Omental fat pad (tissue), 4 donors: ENCODE results near the gene GGA2. TPM values are rescaled to one million over a fixed set of nuclear protein-coding genes. Genes with fewer than 3 reads are reported as not detected.
A peak's percentile ranks its signal among the peaks of the same experiment; 100 is the strongest.

Source experiments
- ATAC-seq: fragments of 150-250 bp; one replicate; pipeline ENCODE4 v1.9.1; 2016; ENCODE audit warnings: mild to moderate bottlenecking, moderate library complexity; ENCODE audit not compliant: low FRiP score
- DNase-seq: peaks from one replicate; pipeline ENCODE4 v3.0.0-alpha.2; 2019; ENCODE audit warnings: low spot score
- CTCF ChIP-seq, 3 donors: fragments of 450-650 bp; IDR thresholded peaks; one replicate each; pipeline ENCODE4 v1.5.1; 2016 to 2017; ENCODE audit warnings: antibody characterized with exemption in 3 of 3, mild to moderate bottlenecking in 3 of 3, moderate library complexity in 2 of 3
- total RNA-seq, 4 donors: library from RNA; depleted of rRNA; stranded (reverse); fragments of >200 nt; gene quantifications; one replicate each; pipeline ENCODE4 v1.1.0, GENCODE V29; 2016

The GGA2 gene
- total RNA-seq, 4 donors from 2014 or later = 35.5 to 59.3 (median 40.8) TPM

- DNase-seq (no peak), ATAC-seq (no peak)
- TF ChIP-seq CTCF (IDR thresholded peaks at IDR 0.05) = no peak
These were observed 12.8 kb downstream of the GGA2 start for GRCh38 chr16:23497543-23497868.

- TF ChIP-seq CTCF (IDR thresholded peaks at IDR 0.05) = no peak
- peak; percentile 62 for ATAC-seq
- no peak for DNase-seq
These were observed 13.3 kb downstream of the GGA2 start for GRCh38 chr16:23496821-23497542.

- DNase-seq (no peak), ATAC-seq (no peak)
- no peak for TF ChIP-seq CTCF (IDR thresholded peaks at IDR 0.05)
These were observed 14.6 kb downstream of the GGA2 start for GRCh38 chr16:23495671-23496070.

GRCh38 chr16:23494188-23494587 lies 16.1 kb downstream of the GGA2 start:
- DNase-seq (no peak), ATAC-seq (no peak)
- no peak for TF ChIP-seq CTCF (IDR thresholded peaks at IDR 0.05)

GRCh38 chr16:23491490-23492391 lies 18.6 kb downstream of the GGA2 start:
- ATAC-seq (no peak), DNase-seq (no peak)
- no peak for TF ChIP-seq CTCF (IDR thresholded peaks at IDR 0.05)

- DNase-seq (no peak), ATAC-seq (no peak)
These were observed 23.8 kb downstream of the GGA2 start for GRCh38 chr16:23486480-23486879.

More at GRCh38 chr16:23486480-23486879, 23.8 kb downstream of the GGA2 start:
- TF ChIP-seq CTCF (IDR thresholded peaks at IDR 0.05) = no peak
